Sigmoid colon (tissue), 4 donors: ENCODE results near the gene FBXW12.

Source experiments
- CTCF ChIP-seq, 4 experiments: fragments of 450-650 bp in 3 of 4; fragments of 200-600 bp in 1 of 4; IDR thresholded peaks; one replicate each; pipeline ENCODE4 v1.5.1; 2016 to 2019; ENCODE audit warnings: antibody characterized with exemption in 4 of 4, mild to moderate bottlenecking in 3 of 4, moderate library complexity in 2 of 4
- EP300 ChIP-seq, 4 donors: sonication (generic); formaldehyde crosslinking; IDR thresholded peaks; one replicate each; pipeline ENCODE4 v1.6.1; 2017; ENCODE audit warnings: antibody characterized with exemption in 4 of 4
- POLR2A ChIP-seq, 2 donors: fragments of 450-650 bp; IDR thresholded peaks; one replicate each; pipeline ENCODE4 v1.6.1; 2016; ENCODE audit warnings: antibody characterized with exemption in 2 of 2, mild to moderate bottlenecking in 2 of 2, moderate library complexity in 2 of 2
- POLR2AphosphoS5 ChIP-seq, 4 donors: sonication (generic); formaldehyde crosslinking; IDR thresholded peaks; one replicate each; pipeline ENCODE4 v1.6.1; 2017; ENCODE audit warnings: antibody characterized with exemption in 4 of 4

GRCh38 chr3:48429960-48430707 is 58.1 kb downstream of the FBXW12 start, which contains the start of gene PLXNB1:
- TF ChIP-seq POLR2A (IDR thresholded peaks at IDR 0.05), result peak in 1 of 2 donors; percentile 26
- no peak for TF ChIP-seq CTCF (IDR thresholded peaks at IDR 0.05)
- TF ChIP-seq EP300 (IDR thresholded peaks at IDR 0.05), result no peak
- TF ChIP-seq POLR2AphosphoS5 (IDR thresholded peaks at IDR 0.05), result peak; percentile 28 to 48 (median 36)
